Urothelium cell line (cell line): ENCODE results near the gene SYTL1.
A peak's percentile ranks its signal among the peaks of the same experiment; 100 is the strongest.

ENCODE experiments used
- DNase-seq: peaks from one replicate; pipeline ENCODE4 v3.0.0; 2011; ENCODE audit warnings: low spot score, mixed read lengths
- FAIRE-seq: peaks from 2 replicates; lab custom pipeline; 2011; peaks lifted over from hg19 to GRCh38; lab: Jason Lieb, UNC

The SYTL1 gene

GRCh38 chr1:27361553-27361952 is 19.7 kb downstream of the SYTL1 start:
- no peak for FAIRE-seq

GRCh38 chr1:27363766-27364695 is 22.2 kb downstream of the SYTL1 start:
- DNase-seq: no peak
- no peak for FAIRE-seq

More at GRCh38 chr1:27361553-27361952, 19.7 kb downstream of the SYTL1 start:
- no peak for DNase-seq

GRCh38 chr1:27364696-27365371 is 23.0 kb downstream of the SYTL1 start:
- DNase-seq (no peak), FAIRE-seq (no peak)

GRCh38 chr1:27365372-27366112 is 23.7 kb downstream of the SYTL1 start:
- DNase-seq (peak; percentile 92), FAIRE-seq (peak; percentile 48)

- DNase-seq (peak; percentile 84), FAIRE-seq (no peak)
Observed at GRCh38 chr1:27366113-27366410, 24.2 kb downstream of the SYTL1 start.

- FAIRE-seq (no peak), DNase-seq (peak; percentile 89)
Observed at GRCh38 chr1:27366411-27367159, 24.8 kb downstream of the SYTL1 start, which contains the start of gene MAP3K6. TSS of gene MAP3K6 (minus strand) at chr1:27366961. CDS start at chr1:27366597, 364 bp downstream.

- FAIRE-seq (no peak), DNase-seq (no peak)
Observed at GRCh38 chr1:27367160-27367650, 25.4 kb downstream of the SYTL1 start.

- FAIRE-seq: no peak
- DNase-seq: no peak
Observed at GRCh38 chr1:27368869-27369582, 27.2 kb downstream of the SYTL1 start.

- FAIRE-seq (no peak), DNase-seq (no peak)
Observed at GRCh38 chr1:27372022-27372807, 30.4 kb downstream of the SYTL1 start.

- FAIRE-seq (no peak), DNase-seq (peak; percentile 41)
Observed at GRCh38 chr1:27372808-27373690, 31.2 kb downstream of the SYTL1 start.

GRCh38 chr1:27374362-27375086 is 32.7 kb downstream of the SYTL1 start, which contains the start of gene FCN3:
TSS of gene FCN3 (minus strand) at chr1:27374824. CDS start at chr1:27374818, 6 bp downstream.
- no peak for DNase-seq
- FAIRE-seq: no peak

- DNase-seq: no peak
- FAIRE-seq: no peak
Observed at GRCh38 chr1:27377760-27378495, 36.1 kb downstream of the SYTL1 start.

- no peak for DNase-seq
- FAIRE-seq: no peak
Observed at GRCh38 chr1:27379564-27380122, 37.8 kb downstream of the SYTL1 start.

GRCh38 chr1:27380224-27380623 is 38.4 kb downstream of the SYTL1 start:
- FAIRE-seq (no peak), DNase-seq (no peak)

- FAIRE-seq (no peak), DNase-seq (no peak)
Observed at GRCh38 chr1:27380766-27381733, 39.2 kb downstream of the SYTL1 start.
